Pancreas (tissue), 10 donors: ENCODE measurements around the gene IL6ST. TPM values are rescaled to one million over a fixed set of nuclear protein-coding genes. Genes with fewer than 3 reads are reported as not detected.
A peak's percentile ranks its signal among the peaks of the same experiment; 100 is the strongest.

Experiments
- ATAC-seq, 4 donors: fragments of 200-7000 bp; cut with Tn5 transposase; one replicate each; pipeline versions ENCODE4 v1.8.0 to v1.9.1; 2020; ENCODE audit warnings: mild to moderate bottlenecking in 4 of 4, moderate library complexity in 4 of 4
- DNase-seq, 6 donors: peaks; one replicate each; pipeline ENCODE4 v3.0.0-alpha.2; 2020
- FAIRE-seq: peaks from 2 replicates; lab custom pipeline; 2012; peaks lifted over from hg19 to GRCh38; lab: Jason Lieb, UNC
- H3K27ac ChIP-seq, 4 donors: fragments of 200-600 bp; sonication (generic); 1 replicate in 3 of 4; 2 replicates in 1 of 4; pipeline versions ENCODE4 v1.5.0 to v1.8.0; 2020
- H3K27me3 ChIP-seq, 4 donors: fragments of 200-600 bp; one replicate each; pipeline ENCODE4 v1.8.0; 2021
- H3K36me3 ChIP-seq, 3 donors: fragments of 200-600 bp; sonication (generic) in 1 of 3; one replicate each; pipeline versions ENCODE4 v1.5.0 to v1.8.0; 2020 to 2021
- H3K4me1 ChIP-seq, 3 donors: fragments of 200-600 bp; one replicate each; pipeline ENCODE4 v1.8.0; 2021
- H3K4me3 ChIP-seq, 4 donors: fragments of 200-600 bp; sonication (generic) in 2 of 4; one replicate each; pipeline versions ENCODE4 v1.5.0 to v1.8.0; 2020 to 2021
- H3K9me3 ChIP-seq, 4 donors: fragments of 200-600 bp; one replicate each; pipeline ENCODE4 v1.8.0; 2021
- CTCF ChIP-seq, 4 donors: fragments of 200-600 bp; sonication (generic) in 3 of 4; IDR thresholded peaks; one replicate each; pipeline versions ENCODE4 v1.5.0 to v1.8.0; 2021; ENCODE audit warnings: antibody characterized with exemption in 4 of 4
- WGBS, 2 donors: extraction: QIAGEN DNeasy Blood & Tissue Kit; methylation state at CpG; one replicate each; pipeline ENCODE4 v1.1.7; 2013; 5-methylcytosine and 5-hydroxymethylcytosine counted together
- intact Hi-C, 3 donors: fragments of 100-400 bp; cut with DNase I; formaldehyde crosslinking; loops; one replicate each; pipeline versions ENCODE4 v1.11.1 to v1.14.2; 2022
- polyA plus RNA-seq, 2 donors: library from polyadenylated mRNA; stranded (reverse); fragments of 200-250 nt; gene quantifications; one replicate each; pipeline ENCODE4 v1.2.3, GENCODE V29; 2013
- total RNA-seq, 6 donors: library from RNA; stranded (reverse); fragmentation: NEBNext Ultra II Directional in 4 of 6; extraction: Animal tissue kit (Norgen Biotek cat#: 25700) in 4 of 6; gene quantifications; one replicate each; pipeline versions ENCODE4 v1.2.1 to v1.2.4, GENCODE V29; 2021 to 2023
- donor health status: healthy with polysubstance abuse.
- donor health status: DM: no; HTN: no; CAD: no; lungs with moderate emphysema.
- donor health status: DM: no; HTN: no; CAD: no.
- donor health status: control.
- donor health status: control.
- donor health status: Bipolar disorder and iron deficiency.
- donor health status: DM: yes; HTN: yes; CAD: no.
- donor health status: DM: no; HTN: no; CAD: no.
- donor health status: DM: no; HTN: no; CAD: no.
- donor health status: DM: yes; HTN: yes; CAD: no.

The IL6ST gene
- total and polyA plus RNA-seq, 8 donors: 14.5 to 165 (median 63.6) TPM

- WGBS, 2 donors: 30 to 34% methylated on average over 3 of the region's 3 CpGs
- peak; percentile 41 to 67 (median 66) for TF ChIP-seq CTCF (IDR thresholded peaks at IDR 0.05)
- DNase-seq: peak in 5 of 6 donors; percentile 52 to 81 (median 74)
- peak; percentile 72 to 86 (median 81) for ATAC-seq
- no peak overlapping the region for H3K4me3 ChIP-seq
- H3K4me1 ChIP-seq: no peaks in the 10 kb centered on the region
- intact Hi-C loops: no loop called here
- H3K27me3 ChIP-seq: no peaks in the 10 kb centered on the region
- peak; percentile 96 for FAIRE-seq
- H3K9me3 ChIP-seq: no peaks in the 10 kb centered on the region
- peaks cover 0 to 7% (median 3%) of the 10 kb centered on the region in 3 donors for H3K36me3 ChIP-seq
- H3K27ac ChIP-seq: no peak overlapping the region
These were observed 58.6 kb downstream of the IL6ST start for GRCh38 chr5:55936100-55936693.

GRCh38 chr5:55935371-55935770 is 59.4 kb downstream of the IL6ST start:
- no peak for FAIRE-seq
- ATAC-seq: no peak
- Histone ChIP-seq H3K36me3 (no peaks in the 10 kb centered on the region), H3K9me3 (no peaks in the 10 kb centered on the region), H3K27me3 (no peaks in the 10 kb centered on the region), H3K27ac (no peak overlapping the region), H3K4me1 (no peaks in the 10 kb centered on the region), H3K4me3 (no peak overlapping the region)
- no peak for TF ChIP-seq CTCF (IDR thresholded peaks at IDR 0.05)
- WGBS, 2 donors: 91% methylated on average over 6 of the region's 6 CpGs
- no peak for DNase-seq
- intact Hi-C loops: no loop called here

GRCh38 chr5:55934720-55935119 is 60.0 kb downstream of the IL6ST start:
- WGBS, 2 donors: 82 to 88% methylated on average over 2 of the region's 2 CpGs
- FAIRE-seq: no peak

GRCh38 chr5:55934115-55934613 is 60.6 kb downstream of the IL6ST start:
- no peaks in the 10 kb centered on the region for H3K4me1 ChIP-seq
- TF ChIP-seq CTCF (IDR thresholded peaks at IDR 0.05): no peak
- H3K9me3 ChIP-seq: no peaks in the 10 kb centered on the region
- intact Hi-C loops: no loop called here
- 51 to 61% methylated on average over 9 of the region's 9 CpGs for WGBS, 2 donors
- peak; percentile 12 to 65 (median 43) for ATAC-seq
- FAIRE-seq: no peak
- H3K4me3 ChIP-seq: no peak overlapping the region
- H3K27me3 ChIP-seq: no peaks in the 10 kb centered on the region
- H3K27ac ChIP-seq: no peak overlapping the region
- DNase-seq: peak in 1 of 6 donors; percentile 19
- no peaks in the 10 kb centered on the region for H3K36me3 ChIP-seq

More at GRCh38 chr5:55934720-55935119, 60.0 kb downstream of the IL6ST start:
- no peak for TF ChIP-seq CTCF (IDR thresholded peaks at IDR 0.05)
- intact Hi-C loops: no loop called here
- no peaks in the 10 kb centered on the region for H3K36me3 ChIP-seq
- DNase-seq: no peak
- H3K4me1 ChIP-seq: no peaks in the 10 kb centered on the region
- no peak overlapping the region for H3K4me3 ChIP-seq
- no peaks in the 10 kb centered on the region for H3K9me3 ChIP-seq
- ATAC-seq: no peak
- H3K27me3 ChIP-seq: no peaks in the 10 kb centered on the region
- no peak overlapping the region for H3K27ac ChIP-seq
